Natural killer cell (primary cell): ENCODE data around the gene COPS6. TPM values are rescaled to one million over a fixed set of nuclear protein-coding genes. Genes with fewer than 3 reads are reported as not detected.

ENCODE experiments used
- ATAC-seq, 3 donors: fragments of 150-1000 bp in 2 of 3; fragments of 200-7000 bp in 1 of 3; cut with Tn5 transposase; 1 replicate in 1 of 3; 2 replicates in 2 of 3; pipeline ENCODE4 v1.10.0; 2021; ENCODE audit warnings: mild to moderate bottlenecking in 2 of 3, moderate library complexity in 2 of 3
- DNase-seq, 2 donors: peaks; one replicate each; pipeline versions ENCODE4 v3.0.0 to v3.0.0-alpha.2; 2013 to 2021; ENCODE audit warnings: mixed read lengths in 1 of 2
- H3K27ac ChIP-seq: one replicate; pipeline ENCODE4 v1.5.1; 2013; ENCODE audit warnings: mild to moderate bottlenecking, low read length
- H3K27me3 ChIP-seq: one replicate; pipeline ENCODE4 v1.6.1; 2013; ENCODE audit warnings: low read length; ENCODE audit not compliant: control insufficient read depth, insufficient read depth
- H3K36me3 ChIP-seq: one replicate; pipeline ENCODE4 v1.6.1; 2013; ENCODE audit warnings: low read length; ENCODE audit not compliant: control insufficient read depth, insufficient read depth
- H3K4me1 ChIP-seq: one replicate; pipeline ENCODE4 v1.6.1; 2013; ENCODE audit warnings: low read length; ENCODE audit not compliant: control insufficient read depth, insufficient read depth
- H3K4me3 ChIP-seq: one replicate; pipeline ENCODE4 v1.5.1; 2013; ENCODE audit warnings: low read length
- H3K9me3 ChIP-seq: one replicate; pipeline ENCODE4 v1.6.1; 2013; ENCODE audit warnings: low read length; ENCODE audit not compliant: control insufficient read depth, insufficient read depth
- H3K27ac Mint-ChIP-seq, 2 donors: one replicate each; pipeline ENCODE4 v1.8.0; 2022; ENCODE audit warnings: mild to moderate bottlenecking in 2 of 2, mixed read lengths in 2 of 2, moderate library complexity in 1 of 2
- H3K27me3 Mint-ChIP-seq, 2 donors: one replicate each; pipeline ENCODE4 v1.8.0; 2022; ENCODE audit warnings: low read depth in 2 of 2, mixed read lengths in 2 of 2
- H3K36me3 Mint-ChIP-seq: one replicate; pipeline ENCODE4 v1.8.0; 2022; ENCODE audit warnings: mixed read lengths
- H3K4me1 Mint-ChIP-seq, 2 donors: one replicate each; pipeline ENCODE4 v1.8.0; 2022; ENCODE audit warnings: mixed read lengths in 2 of 2
- H3K4me3 Mint-ChIP-seq: one replicate; pipeline ENCODE4 v1.8.0; 2022; ENCODE audit warnings: mild to moderate bottlenecking, moderate library complexity, mixed read lengths
- H3K9me3 Mint-ChIP-seq, 2 donors: one replicate each; pipeline ENCODE4 v1.8.0; 2022; ENCODE audit warnings: mixed read lengths in 2 of 2
- WGBS: methylation state at CpG from one replicate; pipeline ENCODE4 v1.1.7; 2013; ENCODE audit warnings: missing lambda C conversion rate; ENCODE audit not compliant: insufficient coverage; 5-methylcytosine and 5-hydroxymethylcytosine counted together
- intact Hi-C: fragments of 100-400 bp; cut with micrococcal nuclease; formaldehyde crosslinking; loops from one replicate; pipeline ENCODE4 v1.14.2; 2022
- total RNA-seq, 4 donors: library from RNA; stranded (reverse); fragments of 120-200 nt in 1 of 4; gene quantifications; one replicate each; pipeline versions ENCODE4 v1.2.3 to v1.2.4, GENCODE V29; 2013 to 2022
- TF ChIP-seq, protein P1 (sequence below): fragments of 200-600 bp; IDR thresholded peaks from one replicate; pipeline ENCODE4 v1.8.0; 2022; ENCODE audit warnings: antibody characterized with exemption

COPS6 gene
- total RNA-seq, 3 donors from 2014 or later (not counting 1 experiment from before 2014, with no cell fraction given), result 79.0 to 94.6 (median 84.4) TPM

DNA sequence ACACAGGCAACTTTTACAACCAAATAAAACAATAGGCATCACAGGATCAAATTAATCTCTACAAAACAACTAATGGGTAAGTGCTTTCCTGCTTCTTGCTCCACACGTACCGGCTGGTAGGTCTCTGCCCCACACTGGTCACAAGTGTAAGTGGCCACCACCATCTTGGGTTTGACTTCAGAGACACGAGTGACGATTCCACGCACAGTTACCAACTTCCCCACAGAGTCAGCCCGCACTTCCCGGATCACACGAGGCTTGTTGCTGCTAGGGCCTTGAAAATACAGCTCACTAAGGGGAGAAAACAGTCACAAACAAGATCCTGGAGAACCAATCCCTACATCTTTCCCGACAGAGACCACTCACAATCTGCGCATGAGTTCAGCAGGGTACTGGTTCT is 10.1 kb downstream of the COPS6 start:
- ATAC-seq, result no peak
- Mint-ChIP-seq H3K36me3 (peaks cover 19% of the 10 kb centered on the region), H3K9me3 (no peaks in the 10 kb centered on the region), H3K27ac (peak overlapping the region; percentile 96 to 98), H3K4me1 (peaks cover 36 to 47% of the 10 kb centered on the region in 2 donors), H3K4me3 (peak overlapping the region; percentile 78), H3K27me3 (no peaks in the 10 kb centered on the region)
- H3K4me3 ChIP-seq, result no peak overlapping the region
- H3K27me3 ChIP-seq, result no peaks in the 10 kb centered on the region
- TF ChIP-seq, protein P1, sequence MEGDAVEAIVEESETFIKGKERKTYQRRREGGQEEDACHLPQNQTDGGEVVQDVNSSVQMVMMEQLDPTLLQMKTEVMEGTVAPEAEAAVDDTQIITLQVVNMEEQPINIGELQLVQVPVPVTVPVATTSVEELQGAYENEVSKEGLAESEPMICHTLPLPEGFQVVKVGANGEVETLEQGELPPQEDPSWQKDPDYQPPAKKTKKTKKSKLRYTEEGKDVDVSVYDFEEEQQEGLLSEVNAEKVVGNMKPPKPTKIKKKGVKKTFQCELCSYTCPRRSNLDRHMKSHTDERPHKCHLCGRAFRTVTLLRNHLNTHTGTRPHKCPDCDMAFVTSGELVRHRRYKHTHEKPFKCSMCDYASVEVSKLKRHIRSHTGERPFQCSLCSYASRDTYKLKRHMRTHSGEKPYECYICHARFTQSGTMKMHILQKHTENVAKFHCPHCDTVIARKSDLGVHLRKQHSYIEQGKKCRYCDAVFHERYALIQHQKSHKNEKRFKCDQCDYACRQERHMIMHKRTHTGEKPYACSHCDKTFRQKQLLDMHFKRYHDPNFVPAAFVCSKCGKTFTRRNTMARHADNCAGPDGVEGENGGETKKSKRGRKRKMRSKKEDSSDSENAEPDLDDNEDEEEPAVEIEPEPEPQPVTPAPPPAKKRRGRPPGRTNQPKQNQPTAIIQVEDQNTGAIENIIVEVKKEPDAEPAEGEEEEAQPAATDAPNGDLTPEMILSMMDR, result no peak
- DNase-seq, result no peak
- H3K4me1 ChIP-seq, result peaks cover 28% of the 10 kb centered on the region
- WGBS, result 95% methylated on average over 10 of the region's 10 CpGs
- no peaks in the 10 kb centered on the region for H3K9me3 ChIP-seq
- no peak overlapping the region for H3K27ac ChIP-seq
- peaks cover 54% of the 10 kb centered on the region for H3K36me3 ChIP-seq
- intact Hi-C loops, result no loop called here

DNA sequence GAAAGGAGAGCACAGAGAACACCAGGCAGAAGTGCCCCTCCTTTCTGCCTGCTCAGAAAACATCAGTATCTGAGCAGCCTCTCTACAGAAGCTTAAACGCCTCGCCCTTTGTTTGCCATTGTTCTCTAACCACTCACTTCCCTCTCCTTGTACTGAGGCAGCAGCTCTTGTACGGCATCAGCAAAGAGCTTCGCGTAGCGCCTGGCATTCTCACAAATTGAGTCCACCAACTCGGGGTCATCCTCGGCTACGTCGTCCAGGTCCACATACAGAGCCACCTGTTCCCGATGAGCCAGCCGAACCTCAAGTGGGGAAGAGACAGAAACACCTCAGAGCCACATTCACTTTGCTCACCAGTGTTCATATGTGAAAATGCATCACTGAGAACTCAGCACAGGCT is 10.7 kb downstream of the COPS6 start:
- H3K4me3 Mint-ChIP-seq, result peak overlapping the region; percentile 95
- intact Hi-C loops, result no loop called here
- 84% methylated on average over 12 of the region's 12 CpGs for WGBS
- peaks cover 36 to 49% of the 10 kb centered on the region in 2 donors for H3K4me1 Mint-ChIP-seq
- Histone ChIP-seq H3K36me3 (peaks cover 49% of the 10 kb centered on the region), H3K27me3 (no peaks in the 10 kb centered on the region), H3K4me3 (no peak overlapping the region), H3K4me1 (peaks cover 28% of the 10 kb centered on the region), H3K9me3 (no peaks in the 10 kb centered on the region), H3K27ac (no peak overlapping the region)
- TF ChIP-seq, protein P1, result no peak
- H3K27me3 Mint-ChIP-seq, result no peaks in the 10 kb centered on the region
- DNase-seq (no peak), ATAC-seq (no peak)
- no peaks in the 10 kb centered on the region for H3K9me3 Mint-ChIP-seq
- peak overlapping the region; percentile 96 to 98 for H3K27ac Mint-ChIP-seq
- peaks cover 19% of the 10 kb centered on the region for H3K36me3 Mint-ChIP-seq

DNA sequence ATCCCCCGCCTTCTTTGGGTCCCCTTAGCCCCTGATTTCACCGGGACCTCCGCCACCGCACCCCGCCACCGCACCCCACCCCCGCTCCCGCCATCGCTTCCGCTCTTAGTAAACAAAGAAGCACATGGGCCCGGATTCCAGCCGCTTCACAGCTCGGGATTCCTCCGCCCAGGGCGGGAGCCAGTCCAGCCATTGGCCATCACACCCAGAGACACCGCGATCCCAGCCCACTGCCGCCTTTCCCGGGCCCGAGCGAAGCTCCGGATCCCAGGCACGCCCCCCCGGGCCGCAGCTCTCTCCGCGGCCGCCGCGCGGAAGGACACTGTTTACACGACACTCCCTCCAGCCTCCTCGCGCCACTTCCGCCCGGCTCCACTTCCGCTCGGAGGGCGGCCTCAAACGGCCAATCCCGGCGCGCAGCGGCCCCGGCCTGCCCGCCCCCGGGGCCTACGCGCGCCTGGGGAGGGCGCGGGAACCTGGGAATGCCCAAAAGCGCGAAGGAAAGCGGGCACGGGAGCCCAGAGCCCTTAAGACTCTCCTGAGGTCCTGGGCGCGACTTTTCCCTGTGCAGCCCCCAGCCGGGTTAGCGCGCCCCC is 11.7 kb downstream of the COPS6 start:
- peak overlapping the region; percentile 93 for H3K27ac ChIP-seq
- H3K4me3 ChIP-seq, result peak overlapping the region; percentile 98
- H3K9me3 Mint-ChIP-seq, result no peaks in the 10 kb centered on the region
- peak overlapping the region; percentile 96 to 98 for H3K27ac Mint-ChIP-seq
- peaks cover 38% of the 10 kb centered on the region for H3K36me3 ChIP-seq
- peak overlapping the region; percentile 95 for H3K4me3 Mint-ChIP-seq
- H3K9me3 ChIP-seq, result no peaks in the 10 kb centered on the region
- no peaks in the 10 kb centered on the region for H3K27me3 Mint-ChIP-seq
- H3K4me1 Mint-ChIP-seq, result peaks cover 36 to 48% of the 10 kb centered on the region in 2 donors
- TF ChIP-seq, protein P1, result no peak
- peaks cover 28% of the 10 kb centered on the region for H3K4me1 ChIP-seq
- DNase-seq (peak; percentile 90 to 95), ATAC-seq (peak; percentile 72 to 88 (median 76))
- intact Hi-C loops, result loop anchor here (1.0 to 10.0 kb wide), 5 partner anchors 18 to 574 kb away; partner anchors contain the start of genes CNPY4, GNB2, MBLAC1 and TAF6
- WGBS, result 0% methylated on average over 61 of the region's 61 CpGs
- H3K27me3 ChIP-seq, result no peaks in the 10 kb centered on the region
- peaks cover 19% of the 10 kb centered on the region for H3K36me3 Mint-ChIP-seq
